ENCODE data around the gene SLC25A45.

DNA sequence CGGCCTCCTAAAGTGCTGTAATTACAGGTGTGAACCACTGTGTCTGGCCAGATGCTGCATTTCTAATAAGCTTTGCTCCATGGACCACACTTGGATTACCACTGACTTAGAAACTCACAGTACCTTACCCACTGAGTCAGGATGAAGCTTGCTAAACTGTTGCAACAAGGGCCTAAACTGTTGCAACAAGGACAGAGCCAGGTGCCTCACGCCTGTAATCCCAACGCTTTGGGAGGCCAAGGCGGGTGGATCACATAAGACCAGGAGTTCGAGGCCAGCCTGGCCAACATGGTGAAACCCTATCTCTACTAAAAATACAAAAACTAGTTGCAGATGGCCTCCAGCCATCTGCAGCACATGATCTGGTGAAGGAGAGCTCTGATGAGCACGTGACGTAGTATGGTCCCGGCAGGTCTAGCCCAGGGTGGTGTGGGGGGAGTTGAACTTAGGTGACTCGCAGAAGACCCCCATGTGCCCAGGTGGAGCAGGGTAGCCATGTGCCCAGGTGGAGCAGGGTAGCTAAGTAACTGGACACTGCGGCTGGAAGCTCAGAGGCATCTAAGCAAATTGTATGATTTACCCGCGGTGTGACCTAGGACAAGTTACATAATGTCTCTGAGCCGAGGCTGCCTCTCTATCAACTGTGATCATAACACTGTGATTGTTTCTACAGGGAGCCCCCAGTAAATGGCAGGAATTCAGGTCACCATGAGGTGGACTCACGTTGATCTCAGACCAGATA is 8.4 kb downstream of the SLC25A45 start:
- TF ChIP-seq, protein P1, sequence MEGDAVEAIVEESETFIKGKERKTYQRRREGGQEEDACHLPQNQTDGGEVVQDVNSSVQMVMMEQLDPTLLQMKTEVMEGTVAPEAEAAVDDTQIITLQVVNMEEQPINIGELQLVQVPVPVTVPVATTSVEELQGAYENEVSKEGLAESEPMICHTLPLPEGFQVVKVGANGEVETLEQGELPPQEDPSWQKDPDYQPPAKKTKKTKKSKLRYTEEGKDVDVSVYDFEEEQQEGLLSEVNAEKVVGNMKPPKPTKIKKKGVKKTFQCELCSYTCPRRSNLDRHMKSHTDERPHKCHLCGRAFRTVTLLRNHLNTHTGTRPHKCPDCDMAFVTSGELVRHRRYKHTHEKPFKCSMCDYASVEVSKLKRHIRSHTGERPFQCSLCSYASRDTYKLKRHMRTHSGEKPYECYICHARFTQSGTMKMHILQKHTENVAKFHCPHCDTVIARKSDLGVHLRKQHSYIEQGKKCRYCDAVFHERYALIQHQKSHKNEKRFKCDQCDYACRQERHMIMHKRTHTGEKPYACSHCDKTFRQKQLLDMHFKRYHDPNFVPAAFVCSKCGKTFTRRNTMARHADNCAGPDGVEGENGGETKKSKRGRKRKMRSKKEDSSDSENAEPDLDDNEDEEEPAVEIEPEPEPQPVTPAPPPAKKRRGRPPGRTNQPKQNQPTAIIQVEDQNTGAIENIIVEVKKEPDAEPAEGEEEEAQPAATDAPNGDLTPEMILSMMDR (IDR thresholded peaks at IDR 0.05): no peak
- TF ChIP-seq ZFX (IDR thresholded peaks at IDR 0.05; ENCODE audit: borderline replicate concordance): no peak

All from 22Rv1 (cell line).